Measurements from ENCODE around the gene CADPS. TPM values are rescaled to one million over a fixed set of nuclear protein-coding genes. Genes with fewer than 3 reads are reported as not detected.

The CADPS gene
- total RNA-seq, 1 experiment from 2014 or later, result not detected

DNA sequence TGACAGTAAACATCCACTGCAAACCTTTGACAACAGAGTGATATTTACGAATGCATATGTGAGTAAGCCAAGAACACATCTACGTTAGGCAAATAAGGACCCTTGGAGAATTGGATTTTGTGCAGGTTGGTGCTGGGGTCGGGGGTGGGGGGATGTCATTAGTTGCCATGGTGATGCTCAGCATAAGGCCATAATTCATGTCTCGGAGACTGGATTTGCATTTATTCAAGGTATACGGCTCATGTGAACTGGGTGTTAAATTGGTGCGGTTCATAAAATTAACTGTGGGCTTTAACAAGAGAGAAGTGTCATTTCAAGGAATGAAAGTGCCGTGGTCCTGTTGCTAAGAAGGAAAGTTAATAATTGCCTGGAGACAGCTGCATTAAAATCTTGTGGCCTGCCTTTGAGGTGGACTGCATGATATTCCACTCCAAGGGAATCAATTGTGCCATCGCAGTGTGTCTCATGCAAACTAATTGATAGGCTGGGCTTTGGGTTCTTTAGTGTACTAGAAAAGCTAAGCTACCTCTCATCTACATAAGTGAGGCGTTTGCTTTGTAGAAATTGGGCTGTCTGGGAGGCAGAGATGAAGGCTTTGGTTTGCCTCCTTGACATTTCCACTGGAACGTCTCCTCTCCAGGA lies 273.0 kb downstream of the CADPS start:
- peaks cover 2% of the 10 kb centered on the region for H3K36me3 Mint-ChIP-seq (ENCODE audit: insufficient read depth, unreplicated experiment)
- no peak overlapping the region for H3K4me3 Mint-ChIP-seq (ENCODE audit: low read depth, unreplicated experiment)
- TF ChIP-seq, protein P1, sequence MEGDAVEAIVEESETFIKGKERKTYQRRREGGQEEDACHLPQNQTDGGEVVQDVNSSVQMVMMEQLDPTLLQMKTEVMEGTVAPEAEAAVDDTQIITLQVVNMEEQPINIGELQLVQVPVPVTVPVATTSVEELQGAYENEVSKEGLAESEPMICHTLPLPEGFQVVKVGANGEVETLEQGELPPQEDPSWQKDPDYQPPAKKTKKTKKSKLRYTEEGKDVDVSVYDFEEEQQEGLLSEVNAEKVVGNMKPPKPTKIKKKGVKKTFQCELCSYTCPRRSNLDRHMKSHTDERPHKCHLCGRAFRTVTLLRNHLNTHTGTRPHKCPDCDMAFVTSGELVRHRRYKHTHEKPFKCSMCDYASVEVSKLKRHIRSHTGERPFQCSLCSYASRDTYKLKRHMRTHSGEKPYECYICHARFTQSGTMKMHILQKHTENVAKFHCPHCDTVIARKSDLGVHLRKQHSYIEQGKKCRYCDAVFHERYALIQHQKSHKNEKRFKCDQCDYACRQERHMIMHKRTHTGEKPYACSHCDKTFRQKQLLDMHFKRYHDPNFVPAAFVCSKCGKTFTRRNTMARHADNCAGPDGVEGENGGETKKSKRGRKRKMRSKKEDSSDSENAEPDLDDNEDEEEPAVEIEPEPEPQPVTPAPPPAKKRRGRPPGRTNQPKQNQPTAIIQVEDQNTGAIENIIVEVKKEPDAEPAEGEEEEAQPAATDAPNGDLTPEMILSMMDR (IDR thresholded peaks at IDR 0.05; ENCODE audit: unreplicated experiment), result no peak
- no TSS peak for BruUV-seq (replicated peaks)
- no peaks in the 10 kb centered on the region for H3K9me3 Mint-ChIP-seq (ENCODE audit: low read depth, unreplicated experiment)
- H3K27ac Mint-ChIP-seq (ENCODE audit: unreplicated experiment), result no peak overlapping the region
- DNase-seq, result no peak
- H3K27me3 Mint-ChIP-seq (ENCODE audit: unreplicated experiment), result no peaks in the 10 kb centered on the region
- peaks cover 46% of the 10 kb centered on the region for H3K4me1 Mint-ChIP-seq (ENCODE audit: low read depth, unreplicated experiment)
- intact Hi-C loops (cut with micrococcal nuclease; ENCODE audit: unreplicated experiment), result no loop called here
- CTCF ChIA-PET, result interaction anchor here (0.6 kb wide), 1 partner anchor 701 kb away, joined by 4 read pairs; no protein-coding TSS in a partner anchor

DNA sequence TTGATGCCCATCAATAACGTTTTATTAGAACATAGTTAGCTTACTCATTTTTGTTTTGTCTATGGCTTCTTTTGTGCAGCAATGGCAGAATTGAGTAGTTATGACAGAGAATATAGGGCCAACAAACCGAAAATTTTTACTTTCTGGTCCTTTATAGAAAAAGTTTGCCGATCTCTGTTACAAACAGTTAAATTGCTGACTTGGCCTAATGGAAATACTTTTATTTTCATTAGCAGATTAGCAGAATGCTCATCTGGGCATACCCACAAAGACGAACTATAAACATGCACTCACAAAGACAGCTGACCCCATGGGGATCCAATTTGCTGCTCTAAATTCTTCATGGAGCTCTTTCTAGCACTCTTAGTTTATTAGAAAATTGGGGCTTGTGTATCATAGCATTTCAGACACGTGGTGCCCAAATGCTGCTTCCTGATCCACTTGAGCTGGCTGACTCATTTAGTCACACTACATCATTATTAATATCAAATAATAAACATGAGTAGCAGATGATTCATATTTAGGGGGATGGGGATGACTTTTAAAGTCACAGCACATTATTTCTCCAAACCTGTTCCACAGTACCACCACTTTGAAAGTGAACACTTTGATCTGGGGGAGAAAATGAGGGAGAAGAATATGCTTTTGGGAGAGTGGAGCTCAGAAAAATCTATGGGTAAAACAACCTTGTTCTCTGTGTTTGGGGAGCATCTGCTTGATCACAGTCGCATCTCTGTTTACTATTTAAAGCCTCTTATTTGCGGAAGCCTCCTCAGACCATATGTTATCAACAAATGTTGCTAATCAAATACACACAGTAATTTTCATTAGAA lies 273.8 kb downstream of the CADPS start:
- CTCF ChIA-PET, result interaction anchor here (0.6 kb wide), 1 partner anchor 702 kb away, joined by 4 read pairs; no protein-coding TSS in a partner anchor
- H3K4me3 Mint-ChIP-seq (ENCODE audit: low read depth, unreplicated experiment), result no peak overlapping the region
- BruUV-seq (replicated peaks), result no TSS peak

DNA sequence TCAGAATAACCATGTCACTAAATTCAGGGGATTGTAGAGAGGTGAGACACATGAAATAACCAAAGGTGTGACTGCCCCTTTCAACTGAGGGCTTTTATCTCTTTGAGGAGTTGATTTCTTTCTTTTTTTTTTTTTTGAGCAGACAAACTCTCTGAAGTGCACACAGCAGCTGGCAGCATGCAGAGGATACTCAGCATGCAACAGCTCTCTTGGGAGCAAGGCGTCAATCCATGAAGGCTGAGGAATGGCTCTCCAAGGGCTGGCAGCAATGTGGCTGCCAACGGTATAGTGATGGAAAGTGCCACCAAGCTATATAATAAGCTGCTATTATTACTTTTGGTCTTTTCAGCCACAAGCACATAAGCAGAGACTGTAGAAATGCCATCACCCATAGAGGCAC lies 275.2 kb downstream of the CADPS start:
- no peaks in the 10 kb centered on the region for H3K36me3 Mint-ChIP-seq (ENCODE audit: insufficient read depth, unreplicated experiment)
- intact Hi-C loops (cut with micrococcal nuclease; ENCODE audit: unreplicated experiment), result no loop called here
- no peaks in the 10 kb centered on the region for H3K9me3 Mint-ChIP-seq (ENCODE audit: low read depth, unreplicated experiment)
- CTCF ChIA-PET, result no interaction called here
- H3K27ac Mint-ChIP-seq (ENCODE audit: unreplicated experiment), result no peak overlapping the region
- no peak for DNase-seq
- H3K4me3 Mint-ChIP-seq (ENCODE audit: low read depth, unreplicated experiment), result no peak overlapping the region
- TF ChIP-seq, protein P1 (IDR thresholded peaks at IDR 0.05; ENCODE audit: unreplicated experiment), result no peak
- no peaks in the 10 kb centered on the region for H3K27me3 Mint-ChIP-seq (ENCODE audit: unreplicated experiment)
- no TSS peak for BruUV-seq (replicated peaks)
- peaks cover 39% of the 10 kb centered on the region for H3K4me1 Mint-ChIP-seq (ENCODE audit: low read depth, unreplicated experiment)

More for the DNA sequence above, 273.8 kb downstream of the CADPS start:
- peak; percentile 35 for DNase-seq
- intact Hi-C loops (cut with micrococcal nuclease; ENCODE audit: unreplicated experiment), result no loop called here
- Mint-ChIP-seq H3K4me1 (ENCODE audit: low read depth, unreplicated experiment) (peaks cover 42% of the 10 kb centered on the region), H3K9me3 (ENCODE audit: low read depth, unreplicated experiment) (no peaks in the 10 kb centered on the region), H3K27me3 (ENCODE audit: unreplicated experiment) (no peaks in the 10 kb centered on the region), H3K27ac (ENCODE audit: unreplicated experiment) (peak overlapping the region; percentile 64), H3K36me3 (ENCODE audit: insufficient read depth, unreplicated experiment) (no peaks in the 10 kb centered on the region)
- TF ChIP-seq, protein P1 (IDR thresholded peaks at IDR 0.05; ENCODE audit: unreplicated experiment), result no peak

DNA sequence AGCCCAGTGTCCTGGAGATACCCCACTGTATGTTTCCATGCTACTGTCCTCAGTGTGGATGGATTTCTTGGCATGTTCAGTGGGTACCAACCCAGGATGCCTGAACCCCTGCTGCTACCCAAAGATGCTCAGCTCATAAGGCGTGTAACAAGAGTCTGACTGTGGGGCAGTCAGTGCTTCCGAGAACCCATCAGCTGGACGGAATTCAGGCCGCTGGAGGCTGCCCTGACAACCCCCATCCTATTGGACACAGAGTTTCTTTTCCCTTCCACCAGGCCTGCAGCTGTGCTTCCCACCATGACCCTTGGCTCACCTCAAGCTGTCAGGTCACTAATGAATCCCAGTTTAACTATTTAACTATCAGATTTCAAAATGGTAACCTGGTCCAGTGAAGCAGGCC lies 277.7 kb downstream of the CADPS start:
- Mint-ChIP-seq H3K4me1 (ENCODE audit: low read depth, unreplicated experiment) (peaks cover 13% of the 10 kb centered on the region), H3K27me3 (ENCODE audit: unreplicated experiment) (no peaks in the 10 kb centered on the region), H3K4me3 (ENCODE audit: low read depth, unreplicated experiment) (no peak overlapping the region), H3K27ac (ENCODE audit: unreplicated experiment) (no peak overlapping the region), H3K36me3 (ENCODE audit: insufficient read depth, unreplicated experiment) (no peaks in the 10 kb centered on the region), H3K9me3 (ENCODE audit: low read depth, unreplicated experiment) (no peaks in the 10 kb centered on the region)
- intact Hi-C loops (cut with micrococcal nuclease; ENCODE audit: unreplicated experiment), result no loop called here
- DNase-seq, result no peak
- TF ChIP-seq, protein P1 (IDR thresholded peaks at IDR 0.05; ENCODE audit: unreplicated experiment), result no peak
- CTCF ChIA-PET, result interaction anchor here (0.7 kb wide), 1 partner anchor 60 kb away, joined by 3 read pairs; no protein-coding TSS in a partner anchor
- no TSS peak for BruUV-seq (replicated peaks)
